Peyer's patch (tissue), 4 donors: ENCODE measurements around the gene IL5RA. TPM values are rescaled to one million over a fixed set of nuclear protein-coding genes. Genes with fewer than 3 reads are reported as not detected.

Experiments used
- DNase-seq, 3 donors: peaks; one replicate each; pipeline ENCODE4 v3.0.0-alpha.2; 2017 to 2019
- H3K27ac ChIP-seq, 4 donors: fragments of 200-600 bp; sonication (generic); one replicate each; pipeline ENCODE4 v1.5.1; 2016 to 2019
- H3K27me3 ChIP-seq, 2 donors: fragments of 200-600 bp; sonication (generic); one replicate each; pipeline ENCODE4 v1.5.1; 2019
- H3K36me3 ChIP-seq, 3 donors: fragments of 200-600 bp; sonication (generic); one replicate each; pipeline ENCODE4 v1.5.1; 2016 to 2019
- H3K4me1 ChIP-seq, 4 donors: fragments of 200-600 bp; sonication (generic); one replicate each; pipeline ENCODE4 v1.5.1; 2016 to 2019
- H3K4me3 ChIP-seq, 4 donors: fragments of 200-600 bp; sonication (generic); 1 replicate in 3 of 4; 2 replicates in 1 of 4; pipeline ENCODE4 v1.5.1; 2016 to 2019; ENCODE audit warnings: mild to moderate bottlenecking in 1 of 4
- H3K9me3 ChIP-seq, 4 donors: fragments of 200-600 bp; sonication (generic); one replicate each; pipeline ENCODE4 v1.5.1; 2016 to 2019; ENCODE audit warnings: mild to moderate bottlenecking in 1 of 4
- POLR2A ChIP-seq, 2 donors: fragments of 450-650 bp; IDR thresholded peaks; one replicate each; pipeline ENCODE4 v1.5.1; 2017; ENCODE audit warnings: antibody characterized with exemption in 2 of 2, mild to moderate bottlenecking in 2 of 2, moderate library complexity in 2 of 2
- total RNA-seq, 4 donors: library from RNA; depleted of rRNA; stranded (reverse); fragments of >200 nt; gene quantifications; one replicate each; pipeline ENCODE4 v1.1.0, GENCODE V29; 2016
- TF ChIP-seq, protein P1 (sequence below), 6 experiments: fragments of 450-650 bp in 4 of 6; fragments of 200-600 bp in 2 of 6; sonication (generic) in 1 of 6; IDR thresholded peaks; one replicate each; pipeline ENCODE4 v1.5.1; 2017 to 2019; ENCODE audit warnings: antibody characterized with exemption in 6 of 6, mild to moderate bottlenecking in 3 of 6, moderate library complexity in 1 of 6

Gene IL5RA
- total RNA-seq, 4 donors from 2014 or later, result 2.1 TPM; not detected in 3

DNA sequence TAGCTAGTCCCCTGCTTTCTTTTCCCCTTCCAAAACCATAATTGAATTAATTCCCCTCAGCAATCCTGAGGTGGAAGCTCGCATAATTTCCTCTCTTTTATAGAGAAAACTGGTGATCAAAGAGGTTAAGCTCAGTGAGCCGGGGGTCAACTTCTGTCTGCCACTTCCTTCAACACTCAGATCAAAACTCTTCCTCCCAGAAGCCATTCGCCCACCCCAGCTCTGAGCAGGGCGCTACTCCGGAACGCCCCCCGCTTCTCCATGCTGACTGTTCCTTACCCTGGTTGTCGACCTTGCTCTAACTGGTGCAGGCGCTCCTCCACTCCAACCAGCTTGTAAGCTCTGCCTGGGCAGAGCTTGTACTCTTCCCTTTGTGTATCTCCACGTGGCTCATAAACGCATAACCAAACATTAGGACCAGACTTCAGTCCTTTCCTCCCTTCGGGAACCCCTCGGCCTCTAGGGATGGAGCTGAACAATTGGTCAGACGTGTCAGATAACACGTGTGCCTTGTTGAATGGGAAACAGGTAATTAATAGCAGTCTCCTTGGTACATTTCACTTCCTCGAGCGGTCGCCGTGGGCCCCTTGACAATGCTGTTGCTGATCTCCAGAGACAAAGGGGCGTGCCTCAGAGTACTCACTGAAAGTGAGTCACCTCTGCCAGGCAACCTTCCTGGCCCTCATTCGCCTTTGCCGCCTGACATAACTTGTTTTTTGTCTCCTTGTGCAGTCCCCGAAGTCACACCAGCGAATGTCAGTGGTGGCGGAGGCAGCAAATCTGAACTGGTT is 71.8 kb downstream of the IL5RA start:
- H3K4me1 ChIP-seq, result no peaks in the 10 kb centered on the region
- DNase-seq, result no peak
- TF ChIP-seq, protein P1, sequence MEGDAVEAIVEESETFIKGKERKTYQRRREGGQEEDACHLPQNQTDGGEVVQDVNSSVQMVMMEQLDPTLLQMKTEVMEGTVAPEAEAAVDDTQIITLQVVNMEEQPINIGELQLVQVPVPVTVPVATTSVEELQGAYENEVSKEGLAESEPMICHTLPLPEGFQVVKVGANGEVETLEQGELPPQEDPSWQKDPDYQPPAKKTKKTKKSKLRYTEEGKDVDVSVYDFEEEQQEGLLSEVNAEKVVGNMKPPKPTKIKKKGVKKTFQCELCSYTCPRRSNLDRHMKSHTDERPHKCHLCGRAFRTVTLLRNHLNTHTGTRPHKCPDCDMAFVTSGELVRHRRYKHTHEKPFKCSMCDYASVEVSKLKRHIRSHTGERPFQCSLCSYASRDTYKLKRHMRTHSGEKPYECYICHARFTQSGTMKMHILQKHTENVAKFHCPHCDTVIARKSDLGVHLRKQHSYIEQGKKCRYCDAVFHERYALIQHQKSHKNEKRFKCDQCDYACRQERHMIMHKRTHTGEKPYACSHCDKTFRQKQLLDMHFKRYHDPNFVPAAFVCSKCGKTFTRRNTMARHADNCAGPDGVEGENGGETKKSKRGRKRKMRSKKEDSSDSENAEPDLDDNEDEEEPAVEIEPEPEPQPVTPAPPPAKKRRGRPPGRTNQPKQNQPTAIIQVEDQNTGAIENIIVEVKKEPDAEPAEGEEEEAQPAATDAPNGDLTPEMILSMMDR (IDR thresholded peaks at IDR 0.05), result no peak
- TF ChIP-seq POLR2A (IDR thresholded peaks at IDR 0.05), result no peak
- H3K36me3 ChIP-seq, result peaks cover 0 to 11% (median 0%) of the 10 kb centered on the region in 3 donors
- no peak overlapping the region for H3K27ac ChIP-seq
- no peak overlapping the region for H3K4me3 ChIP-seq
- no peaks in the 10 kb centered on the region for H3K27me3 ChIP-seq
- H3K9me3 ChIP-seq, result no peaks in the 10 kb centered on the region

DNA sequence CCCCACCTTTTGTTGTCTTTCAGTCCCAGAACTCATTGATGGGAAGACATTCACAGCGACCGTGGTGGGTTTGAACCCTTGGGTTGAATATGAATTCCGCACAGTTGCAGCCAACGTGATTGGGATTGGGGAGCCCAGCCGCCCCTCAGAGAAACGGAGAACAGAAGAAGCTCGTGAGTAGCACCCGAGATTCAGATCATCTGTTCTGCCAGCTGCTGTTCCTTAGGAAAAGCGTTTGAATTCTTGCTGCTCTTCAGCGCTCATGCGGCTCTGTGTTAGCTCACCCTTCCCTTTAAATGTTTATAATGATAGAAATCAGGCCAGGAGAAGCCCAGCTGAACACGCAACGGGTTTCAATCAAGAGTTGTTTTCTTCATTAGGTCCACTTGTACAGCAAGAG is 73.0 kb downstream of the IL5RA start:
- Histone ChIP-seq H3K27ac (no peak overlapping the region), H3K4me1 (no peaks in the 10 kb centered on the region), H3K36me3 (no peaks in the 10 kb centered on the region), H3K27me3 (no peaks in the 10 kb centered on the region), H3K4me3 (no peak overlapping the region), H3K9me3 (no peaks in the 10 kb centered on the region)
- no peak for DNase-seq
- TF ChIP-seq POLR2A (IDR thresholded peaks at IDR 0.05), result no peak
- TF ChIP-seq, protein P1 (IDR thresholded peaks at IDR 0.05), result no peak

DNA sequence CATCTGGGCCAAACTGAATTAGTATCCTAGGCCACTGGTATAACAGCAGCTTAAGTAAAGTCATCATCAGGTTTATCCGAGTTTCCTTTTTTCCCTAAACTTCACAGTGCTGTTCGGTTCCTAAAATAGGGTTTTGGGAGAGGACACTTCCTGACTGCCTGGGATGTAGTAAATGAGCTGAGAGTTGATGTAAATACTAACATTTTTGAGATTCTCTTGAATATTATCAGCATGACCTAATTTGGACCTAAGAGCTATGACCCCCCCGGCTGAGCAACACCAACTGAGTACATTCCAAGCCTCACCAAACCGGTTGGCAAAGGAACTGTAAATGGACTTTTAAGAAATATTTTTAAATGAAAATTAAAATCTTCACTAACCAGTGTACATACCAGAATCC is 78.8 kb downstream of the IL5RA start:
- no peaks in the 10 kb centered on the region for H3K27me3 ChIP-seq
- TF ChIP-seq POLR2A (IDR thresholded peaks at IDR 0.05), result no peak
- TF ChIP-seq, protein P1 (IDR thresholded peaks at IDR 0.05), result no peak
- DNase-seq, result no peak
- H3K36me3 ChIP-seq, result no peaks in the 10 kb centered on the region
- no peak overlapping the region for H3K4me3 ChIP-seq
- no peak overlapping the region for H3K27ac ChIP-seq
- no peaks in the 10 kb centered on the region for H3K4me1 ChIP-seq
- H3K9me3 ChIP-seq, result no peaks in the 10 kb centered on the region

DNA sequence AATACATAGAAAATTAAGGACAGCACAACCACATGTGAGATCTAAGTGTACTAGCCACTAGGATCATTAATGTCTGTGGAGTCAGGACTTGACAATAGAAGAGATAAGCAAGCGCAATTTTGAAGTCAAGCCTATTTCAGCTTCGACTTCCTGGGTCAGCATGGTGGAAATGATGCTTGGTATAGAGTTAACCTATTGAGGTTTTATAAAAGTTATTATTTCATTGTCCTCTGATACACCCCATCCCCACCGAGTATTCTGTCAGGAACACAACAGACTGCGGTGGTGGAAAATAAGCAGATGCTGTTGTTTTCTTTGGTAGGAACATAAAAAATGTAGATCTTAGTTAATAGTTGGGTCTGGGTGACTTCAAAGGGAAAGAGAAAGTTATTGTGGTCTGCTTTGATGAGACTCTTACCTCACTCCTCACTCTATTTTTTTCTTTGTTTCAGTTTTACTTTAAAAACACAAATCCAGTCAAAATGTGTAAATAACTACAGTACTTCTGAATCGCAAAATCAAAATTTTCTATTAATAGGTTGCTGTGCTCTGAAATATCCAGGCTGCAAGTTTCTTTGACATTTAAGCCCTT is 82.1 kb downstream of the IL5RA start:
- H3K36me3 ChIP-seq, result no peaks in the 10 kb centered on the region
- TF ChIP-seq, protein P1 (IDR thresholded peaks at IDR 0.05), result no peak
- no peak for TF ChIP-seq POLR2A (IDR thresholded peaks at IDR 0.05)
- DNase-seq, result no peak
- H3K4me3 ChIP-seq, result no peak overlapping the region
- no peaks in the 10 kb centered on the region for H3K4me1 ChIP-seq
- no peaks in the 10 kb centered on the region for H3K27me3 ChIP-seq
- no peak overlapping the region for H3K27ac ChIP-seq
- no peaks in the 10 kb centered on the region for H3K9me3 ChIP-seq

DNA sequence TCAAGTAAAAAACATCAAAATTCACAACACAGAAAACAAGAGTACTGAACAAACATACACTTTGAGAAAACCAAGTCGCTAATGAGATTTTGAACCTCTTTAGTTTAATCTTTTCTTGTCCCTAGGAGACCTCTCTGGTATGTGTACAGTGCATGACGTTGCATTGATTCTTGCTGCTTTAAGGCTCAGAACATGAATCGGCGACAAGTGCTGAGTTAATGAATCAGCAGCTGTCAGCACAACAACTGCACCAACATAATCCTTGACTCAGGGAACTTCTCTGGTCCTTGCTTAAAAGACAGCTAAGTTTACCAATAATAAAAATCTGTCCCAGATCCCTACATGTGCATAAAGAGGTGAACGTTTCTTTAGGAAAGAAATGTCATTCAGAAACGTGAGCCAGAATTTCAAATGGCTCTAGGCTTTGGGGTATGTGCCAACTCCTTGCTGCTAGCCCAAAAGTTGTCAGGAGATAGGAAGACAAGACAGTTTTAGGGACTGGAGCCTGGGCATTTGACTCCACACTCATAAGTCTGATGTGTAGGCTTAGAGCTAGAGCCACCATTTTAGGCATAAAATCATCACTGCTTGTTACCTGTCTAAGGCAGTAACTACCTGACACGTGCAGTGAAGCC is 86.9 kb downstream of the IL5RA start:
- H3K4me1 ChIP-seq, result no peaks in the 10 kb centered on the region
- no peaks in the 10 kb centered on the region for H3K9me3 ChIP-seq
- H3K27me3 ChIP-seq, result no peaks in the 10 kb centered on the region
- no peak overlapping the region for H3K27ac ChIP-seq
- H3K36me3 ChIP-seq, result no peaks in the 10 kb centered on the region
- no peak for DNase-seq
- TF ChIP-seq, protein P1 (IDR thresholded peaks at IDR 0.05), result no peak
- no peak for TF ChIP-seq POLR2A (IDR thresholded peaks at IDR 0.05)
- H3K4me3 ChIP-seq, result no peak overlapping the region
